ENCODE results near the gene NDEL1. TPM values are rescaled to one million over a fixed set of nuclear protein-coding genes. Genes with fewer than 3 reads are reported as not detected.

The NDEL1 gene
- total RNA-seq, 1 donor from 2014 or later = 60.0 TPM

GRCh38 chr17:8503368-8503767 lies 67.7 kb downstream of the NDEL1 start:
- DNase-seq (ENCODE audit: low spot score) = no peak

DNA sequence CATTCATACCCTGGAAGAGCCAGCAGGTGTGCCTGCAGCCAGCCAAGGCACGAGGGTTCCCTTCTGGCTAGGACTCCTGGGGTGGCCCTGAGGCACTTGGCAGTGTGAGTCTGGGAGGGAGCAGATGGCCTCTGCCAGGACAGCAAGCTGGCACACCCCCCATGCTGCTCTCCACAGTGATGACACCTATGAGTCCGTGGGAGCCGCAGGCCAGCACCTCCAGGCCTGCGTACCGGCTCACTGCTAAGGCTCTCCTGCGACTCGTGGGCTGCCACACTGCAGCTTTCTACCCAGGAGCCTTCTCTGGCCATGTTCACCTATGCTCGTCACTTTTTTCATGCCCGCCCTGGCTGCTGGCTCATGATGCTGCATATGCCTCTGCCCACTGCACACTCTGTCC lies 68.1 kb downstream of the NDEL1 start:
- DNase-seq (ENCODE audit: low spot score) = no peak

GRCh38 chr17:8504460-8505207 lies 69.0 kb downstream of the NDEL1 start:
- no peak for DNase-seq (ENCODE audit: low spot score)

DNA sequence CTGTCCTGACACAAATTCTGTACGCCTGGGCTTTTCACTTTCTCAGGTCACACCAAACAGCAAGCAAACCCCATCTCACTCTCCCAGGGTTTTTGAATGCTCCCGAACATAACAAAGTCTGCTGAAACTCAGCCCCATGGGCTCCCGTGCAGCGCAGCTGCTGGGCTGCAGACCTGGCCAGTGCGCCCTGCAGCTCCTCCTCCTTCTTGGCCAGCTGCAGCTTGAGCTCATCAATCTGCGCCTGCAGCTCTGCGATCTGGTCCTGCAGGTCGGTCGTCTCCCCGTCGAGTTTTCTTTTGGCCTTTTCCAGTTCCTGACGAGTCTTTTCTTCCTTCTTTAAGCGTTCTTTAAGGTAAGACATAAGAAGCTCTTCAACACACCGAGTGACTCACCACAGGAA lies 70.5 kb downstream of the NDEL1 start:
- no peak for DNase-seq (ENCODE audit: low spot score)

DNA sequence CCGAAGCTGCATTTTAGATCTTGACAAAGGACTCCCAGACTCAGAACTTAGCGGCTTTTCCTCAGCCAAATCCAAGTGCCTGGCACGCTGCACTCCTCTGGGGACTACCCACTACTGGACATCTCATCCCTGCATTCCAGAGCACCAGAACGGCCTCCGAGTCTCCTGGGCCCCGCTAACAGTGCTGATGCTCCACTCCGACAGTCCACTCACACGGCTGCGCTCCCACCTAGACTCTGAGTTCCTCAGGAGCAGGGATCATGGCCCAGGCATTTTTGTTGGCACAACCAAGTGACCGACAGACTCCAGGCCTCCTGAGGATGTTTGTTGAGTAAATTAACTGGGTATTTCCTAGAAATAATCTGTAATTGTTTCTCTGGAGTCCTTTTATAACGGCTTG lies 79.1 kb downstream of the NDEL1 start:
- no peak for DNase-seq (ENCODE audit: low spot score)

Other genes starting within 250 kb of the NDEL1 start
- gene BORCS6, start 245.7 kb upstream of the NDEL1 start, total RNA-seq = 12.4 TPM
- gene AURKB, start 225.3 kb upstream of the NDEL1 start, total RNA-seq = 1.9 TPM
- gene CTC1, start 187.8 kb upstream of the NDEL1 start, total RNA-seq = 66.3 TPM
- gene PFAS, start 186.6 kb upstream of the NDEL1 start, total RNA-seq = 31.4 TPM
- gene RANGRF, start 147.2 kb upstream of the NDEL1 start, total RNA-seq = 22.0 TPM
- gene SLC25A35, start 140.5 kb upstream of the NDEL1 start, total RNA-seq = 17.8 TPM
- 7.9 TPM for gene ARHGEF15, start 125.6 kb upstream of the NDEL1 start, total RNA-seq
- gene ODF4, start 96.0 kb upstream of the NDEL1 start, total RNA-seq = not detected
- 1,147 TPM for gene RPL26, start 52.7 kb upstream of the NDEL1 start, total RNA-seq
- gene RNF222, start 38.1 kb upstream of the NDEL1 start, total RNA-seq = not detected
- gene MYH10, start 194.8 kb downstream of the NDEL1 start, total RNA-seq = 104 TPM